Skeletal muscle cell (primary cell): Measurements from ENCODE around the gene SLC22A7.

ENCODE experiments used
- DNase-seq: peaks from one replicate; pipeline ENCODE4 v3.0.0-alpha.2; 2010; ENCODE audit warnings: low read depth
- H3K4me3 ChIP-seq: 2 replicates; pipeline ENCODE4 v1.5.1; 2011; ENCODE audit warnings: low read depth, mild to moderate bottlenecking, control low read depth, low read length, moderate library complexity

SLC22A7 gene

GRCh38 chr6:43297644-43298564, at the start of gene SLC22A7:
TSS of gene SLC22A7 (plus strand) at chr6:43298260. CDS start at chr6:43298359, 99 bp downstream.
- DNase-seq: no peak

GRCh38 chr6:43248791-43249190, 49.3 kb upstream of the SLC22A7 start:
- DNase-seq: no peak
- H3K4me3 ChIP-seq: no peak overlapping the region

More at GRCh38 chr6:43297644-43298564, at the start of gene SLC22A7:
- H3K4me3 ChIP-seq: no peak within 1 kb of the TSS

- no peak for DNase-seq
- no peak overlapping the region for H3K4me3 ChIP-seq
These were observed 47.1 kb upstream of the SLC22A7 start for GRCh38 chr6:43250992-43251373.

- no peak overlapping the region for H3K4me3 ChIP-seq
- DNase-seq: no peak
These were observed 44.7 kb upstream of the SLC22A7 start for GRCh38 chr6:43253401-43253800.

- no peak for DNase-seq
- no peak overlapping the region for H3K4me3 ChIP-seq
These were observed 43.8 kb upstream of the SLC22A7 start for GRCh38 chr6:43254138-43254817.

GRCh38 chr6:43254846-43255245, 43.2 kb upstream of the SLC22A7 start:
- H3K4me3 ChIP-seq: no peak overlapping the region
- no peak for DNase-seq

- no peak for DNase-seq
- H3K4me3 ChIP-seq: no peak overlapping the region
These were observed 42.5 kb upstream of the SLC22A7 start for GRCh38 chr6:43255408-43256054.

- DNase-seq: no peak
- no peak overlapping the region for H3K4me3 ChIP-seq
These were observed 41.2 kb upstream of the SLC22A7 start for GRCh38 chr6:43256670-43257366.

GRCh38 chr6:43257367-43258145, 40.5 kb upstream of the SLC22A7 start:
- no peak for DNase-seq
- no peak overlapping the region for H3K4me3 ChIP-seq

GRCh38 chr6:43258180-43258579, 39.9 kb upstream of the SLC22A7 start:
- H3K4me3 ChIP-seq: no peak overlapping the region
- no peak for DNase-seq

- DNase-seq: no peak
- no peak overlapping the region for H3K4me3 ChIP-seq
These were observed 39.0 kb upstream of the SLC22A7 start for GRCh38 chr6:43258807-43259686.

- DNase-seq: no peak
- no peak overlapping the region for H3K4me3 ChIP-seq
These were observed 37.3 kb upstream of the SLC22A7 start for GRCh38 chr6:43260791-43261190.

GRCh38 chr6:43261198-43261597, 36.9 kb upstream of the SLC22A7 start:
- no peak for DNase-seq
- no peak overlapping the region for H3K4me3 ChIP-seq

- DNase-seq: no peak
- no peak overlapping the region for H3K4me3 ChIP-seq
These were observed 35.9 kb upstream of the SLC22A7 start for GRCh38 chr6:43262000-43262779.

- no peak overlapping the region for H3K4me3 ChIP-seq
- no peak for DNase-seq
These were observed 35.2 kb upstream of the SLC22A7 start for GRCh38 chr6:43262780-43263313.

- DNase-seq: peak; percentile 9
- no peak overlapping the region for H3K4me3 ChIP-seq
These were observed 34.5 kb upstream of the SLC22A7 start for GRCh38 chr6:43263314-43264178.
